Stimulated activated CD8-positive, alpha-beta memory T cell treated with anti-CD3 and anti-CD28 coated beads, Interleukin-15, amount 100 ng/mL, for 48 hours (primary cell): ENCODE measurements around the gene TH.
"Not testable (repeated sequence)": the region's sequence is repeated elsewhere in the genome, so short reads cannot be mapped to it uniquely, and the experiment has no call there.

Experiments used
- DNase-seq, 2 donors: peaks; one replicate each; pipeline ENCODE4 v3.0.0-alpha.2; 2020; ENCODE audit warnings: low read depth in 2 of 2

Gene TH

DNA sequence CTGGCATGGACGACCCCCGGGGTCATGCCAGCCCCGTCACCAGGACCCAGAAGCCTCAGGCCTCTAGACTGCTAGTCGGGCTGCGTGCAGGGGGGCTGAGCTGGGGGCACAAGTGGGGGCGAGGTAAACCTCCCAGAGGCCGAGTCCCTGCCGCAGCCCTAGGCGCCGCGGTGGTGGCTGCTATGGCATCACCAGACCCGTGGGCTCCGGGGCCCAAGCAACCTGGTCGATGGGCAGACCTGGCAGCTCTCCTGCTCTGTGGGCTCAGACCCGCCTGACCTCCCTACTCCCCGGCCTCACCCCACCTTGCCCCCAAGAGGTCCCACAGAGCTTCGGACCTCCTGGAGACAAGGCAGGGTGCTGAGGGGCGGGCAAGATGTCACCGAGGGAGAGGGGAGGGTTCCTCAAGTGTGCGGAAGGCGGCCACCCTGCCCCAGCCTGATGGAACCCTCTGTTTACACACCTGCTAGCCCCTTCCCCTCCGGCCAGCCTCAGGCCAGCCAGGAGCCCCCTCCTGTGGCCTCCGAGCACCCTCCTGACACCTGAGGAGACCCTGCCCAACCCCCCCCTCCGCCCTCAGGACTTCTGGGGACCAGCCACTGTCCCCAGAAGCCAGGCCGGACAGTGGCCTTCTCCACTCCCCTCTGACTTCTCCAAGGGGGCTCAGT lies 41.8 kb downstream of the TH start:
- no peak for DNase-seq

DNA sequence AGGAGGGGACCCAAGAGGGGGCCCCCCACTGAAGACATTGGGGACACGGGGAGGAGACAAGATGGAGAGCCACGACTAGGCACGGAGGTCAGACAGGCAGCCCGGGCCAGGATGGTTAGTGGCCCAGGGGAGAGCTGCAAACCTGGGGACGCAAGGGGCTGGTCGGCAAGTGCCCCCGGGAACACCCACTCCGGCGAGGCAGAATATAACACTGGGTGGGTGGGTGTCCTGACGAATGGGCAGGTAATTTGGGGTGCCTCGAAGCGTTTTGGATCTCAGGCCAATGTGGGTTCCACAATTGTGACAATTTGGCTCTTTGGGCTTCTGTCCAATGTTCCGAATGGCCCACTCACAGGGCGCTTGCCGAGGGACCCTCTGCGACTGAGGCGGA lies 42.3 kb downstream of the TH start:
- DNase-seq = no peak

DNA sequence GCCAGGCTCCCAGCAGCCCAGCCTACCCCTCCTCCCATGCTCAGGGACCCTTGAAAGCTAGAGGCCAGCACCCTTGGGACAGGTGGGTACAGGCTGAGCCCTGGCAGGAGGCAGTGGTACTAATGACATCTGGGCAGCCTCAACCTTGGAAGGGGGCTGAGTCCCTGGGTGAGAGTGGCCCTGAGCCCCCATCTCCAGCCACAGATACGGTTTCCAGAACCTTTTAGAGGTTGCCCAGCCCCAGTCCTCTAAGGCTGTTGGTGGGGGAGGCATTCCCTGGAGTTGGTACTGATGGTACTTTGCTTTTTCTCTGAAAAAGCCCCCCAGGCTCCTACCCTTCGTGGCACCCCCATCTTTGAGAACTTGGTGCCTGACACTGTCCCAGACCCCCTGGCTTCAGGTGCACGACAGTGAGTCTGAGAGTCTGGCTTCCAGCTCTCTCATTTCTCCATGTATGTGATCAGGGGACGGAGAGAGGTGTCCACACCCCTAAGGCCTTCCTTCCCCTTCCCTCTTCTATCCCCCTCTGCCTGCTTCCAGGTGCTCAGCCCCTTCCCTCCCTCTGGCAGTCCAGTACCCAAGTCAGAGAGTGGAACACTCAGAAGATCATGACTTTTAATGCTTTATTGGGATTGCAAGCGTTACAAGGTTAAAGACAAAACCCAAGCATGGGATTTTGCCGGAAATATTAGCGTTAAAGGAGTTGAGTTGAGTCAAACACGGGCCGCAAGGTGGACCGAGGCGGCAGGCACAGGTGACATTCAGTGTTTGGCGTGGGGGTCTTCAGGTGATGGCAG lies 42.9 kb downstream of the TH start:
- no peak for DNase-seq

DNA sequence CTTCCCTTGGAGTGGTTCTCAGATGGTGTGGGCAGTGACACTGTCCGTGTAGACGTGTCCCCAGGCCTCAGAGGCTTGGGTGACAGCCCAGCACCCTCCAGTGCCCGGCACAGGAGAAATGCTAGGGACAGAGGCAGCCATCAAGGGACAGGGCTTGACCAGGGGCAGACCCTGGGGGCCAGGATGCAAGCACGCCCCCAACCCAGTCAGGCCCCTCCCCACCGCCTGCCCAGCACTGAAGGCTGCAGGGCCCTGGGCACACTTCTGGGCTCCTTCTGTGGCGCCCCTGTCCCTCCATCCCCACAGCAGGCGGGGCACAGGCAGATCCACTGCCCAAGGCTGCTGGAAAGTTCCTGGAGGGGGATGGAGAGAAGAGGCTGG lies 43.5 kb downstream of the TH start:
- DNase-seq = no peak

- DNase-seq = no peak
These were observed 44.0 kb downstream of the TH start for GRCh38 chr11:2127482-2128129.

- no peak for DNase-seq
These were observed 45.0 kb downstream of the TH start for GRCh38 chr11:2126520-2127085.

GRCh38 chr11:2124736-2125484 lies 46.7 kb downstream of the TH start:
- not testable (repeated sequence) for DNase-seq

DNA sequence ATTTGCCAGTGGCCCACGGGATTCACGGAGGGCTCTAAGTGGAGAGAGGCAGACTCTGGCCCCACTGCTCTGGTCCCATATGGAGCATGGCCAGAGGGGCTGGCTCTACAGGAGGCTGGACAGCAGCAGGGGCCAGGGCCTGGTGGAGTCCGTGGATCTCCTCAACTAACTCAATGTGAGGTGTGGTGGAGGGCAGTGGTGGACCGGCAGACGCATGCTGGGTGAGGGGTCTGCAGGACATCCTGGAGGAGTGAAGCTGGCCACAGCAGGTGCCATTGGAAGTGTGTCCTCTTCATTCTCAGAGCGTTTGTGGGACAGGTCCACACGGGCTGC lies 48.0 kb downstream of the TH start:
- DNase-seq = no peak

DNA sequence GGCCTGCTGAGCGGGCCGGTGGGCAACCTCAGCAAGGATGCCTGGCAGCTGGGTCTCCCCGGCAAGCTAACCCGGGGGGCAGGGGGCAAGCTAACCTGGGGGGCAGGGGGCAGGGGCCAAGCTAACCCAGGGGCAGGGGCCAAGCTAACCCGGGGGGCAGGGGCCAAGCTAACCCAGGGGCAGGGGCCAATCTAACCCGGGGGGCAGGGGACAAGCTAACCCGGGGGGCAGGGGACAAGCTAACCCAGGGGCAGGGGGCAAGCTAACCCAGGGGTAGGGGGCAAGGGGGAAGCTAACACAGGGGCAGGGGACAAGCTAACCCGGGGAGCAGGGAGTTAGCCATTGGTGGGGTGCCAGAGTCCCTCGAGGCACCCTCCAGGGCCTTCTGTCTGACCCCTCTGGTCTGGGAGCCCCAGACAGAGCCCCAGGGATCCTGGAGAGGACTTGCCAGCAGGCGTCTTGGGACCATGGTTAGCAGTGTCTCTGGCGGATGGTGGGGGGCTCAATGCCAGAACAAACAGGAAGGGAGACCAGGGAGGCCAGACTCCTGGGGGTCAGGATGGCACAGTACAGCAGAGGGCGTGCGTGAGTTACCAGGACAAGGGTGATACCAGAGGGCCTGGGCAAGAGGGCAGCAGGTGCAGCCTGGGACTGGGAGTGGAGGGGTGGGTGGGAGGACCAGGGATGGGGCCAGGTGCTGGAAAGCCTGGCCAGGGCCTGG lies 48.5 kb downstream of the TH start:
- DNase-seq = no peak

DNA sequence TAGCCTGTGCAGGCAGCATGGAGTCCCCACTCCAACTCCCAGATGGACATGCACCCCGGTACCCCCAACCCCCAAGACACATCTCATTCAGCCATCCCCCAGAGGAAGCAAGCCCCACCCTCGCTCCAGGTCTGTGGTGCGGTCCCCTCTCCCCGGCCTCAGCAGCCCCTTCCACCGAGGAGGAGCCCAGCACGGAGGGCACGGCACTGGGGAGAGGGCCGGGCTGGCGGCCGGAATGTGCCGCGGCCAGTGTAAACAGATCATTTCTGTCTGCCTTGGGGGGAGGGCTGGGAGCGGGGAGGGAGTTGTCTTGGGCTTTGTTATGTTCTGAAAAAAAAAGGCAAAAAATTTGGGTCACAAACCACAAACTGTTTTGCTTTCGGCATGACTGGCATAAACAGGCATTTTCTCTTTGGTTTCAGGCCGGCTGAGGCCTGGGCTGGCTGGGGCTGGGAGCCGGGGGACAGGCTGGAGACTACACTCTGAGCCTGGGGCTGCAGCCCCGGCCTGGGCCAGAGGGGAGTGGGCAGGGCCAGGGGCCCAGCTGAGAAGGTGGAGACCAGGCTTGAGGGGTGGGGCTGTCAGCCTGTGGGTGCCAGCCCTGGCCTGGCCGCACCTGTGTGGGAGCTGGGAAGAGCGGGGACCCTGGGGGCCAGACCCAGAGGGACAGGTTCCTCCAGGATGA lies 49.3 kb downstream of the TH start:
- DNase-seq = no peak

DNA sequence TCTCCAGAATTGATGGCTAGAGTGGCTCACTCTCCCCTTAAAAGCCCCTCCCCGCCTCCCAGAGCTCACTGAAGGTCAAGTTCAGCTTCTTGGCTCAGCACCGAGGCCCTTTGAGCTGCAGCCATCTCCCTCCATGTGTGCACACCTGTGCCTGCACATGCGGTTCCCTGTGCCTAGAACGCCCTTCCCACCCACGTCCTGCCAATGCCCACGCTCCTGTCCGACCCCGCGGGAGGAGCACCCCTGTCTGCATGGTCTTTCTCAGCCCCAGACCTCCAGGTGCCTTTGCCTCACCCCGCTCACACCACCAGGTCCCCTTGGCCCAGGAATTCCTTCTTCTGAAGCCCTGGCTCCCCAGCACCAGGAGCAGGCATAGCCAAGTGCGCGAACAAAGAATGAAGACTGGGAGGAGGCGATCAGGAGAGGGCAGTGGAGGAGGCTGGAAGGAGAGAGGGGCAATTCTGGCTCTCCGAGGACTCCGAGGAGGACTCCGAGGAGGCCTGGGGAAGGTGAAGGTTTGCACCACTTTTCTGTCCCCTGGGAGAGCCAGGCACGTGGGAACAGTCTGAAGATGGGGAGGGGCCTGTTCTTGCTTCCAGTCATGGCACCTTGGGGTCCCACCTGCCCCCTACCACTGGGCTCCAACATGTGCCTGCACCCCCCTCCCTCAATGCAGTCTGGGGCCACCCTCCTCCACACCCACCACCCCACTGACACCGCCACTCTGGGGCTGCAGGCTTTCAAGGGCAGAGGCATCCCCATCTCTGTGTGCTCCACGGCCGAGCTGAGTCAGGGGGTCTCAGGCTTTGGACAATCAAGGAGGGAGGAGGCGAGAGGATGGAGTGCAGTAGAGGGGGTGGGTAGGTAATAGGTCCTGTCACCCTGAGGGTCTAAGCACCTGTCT lies 50.1 kb downstream of the TH start:
- DNase-seq = no peak

DNA sequence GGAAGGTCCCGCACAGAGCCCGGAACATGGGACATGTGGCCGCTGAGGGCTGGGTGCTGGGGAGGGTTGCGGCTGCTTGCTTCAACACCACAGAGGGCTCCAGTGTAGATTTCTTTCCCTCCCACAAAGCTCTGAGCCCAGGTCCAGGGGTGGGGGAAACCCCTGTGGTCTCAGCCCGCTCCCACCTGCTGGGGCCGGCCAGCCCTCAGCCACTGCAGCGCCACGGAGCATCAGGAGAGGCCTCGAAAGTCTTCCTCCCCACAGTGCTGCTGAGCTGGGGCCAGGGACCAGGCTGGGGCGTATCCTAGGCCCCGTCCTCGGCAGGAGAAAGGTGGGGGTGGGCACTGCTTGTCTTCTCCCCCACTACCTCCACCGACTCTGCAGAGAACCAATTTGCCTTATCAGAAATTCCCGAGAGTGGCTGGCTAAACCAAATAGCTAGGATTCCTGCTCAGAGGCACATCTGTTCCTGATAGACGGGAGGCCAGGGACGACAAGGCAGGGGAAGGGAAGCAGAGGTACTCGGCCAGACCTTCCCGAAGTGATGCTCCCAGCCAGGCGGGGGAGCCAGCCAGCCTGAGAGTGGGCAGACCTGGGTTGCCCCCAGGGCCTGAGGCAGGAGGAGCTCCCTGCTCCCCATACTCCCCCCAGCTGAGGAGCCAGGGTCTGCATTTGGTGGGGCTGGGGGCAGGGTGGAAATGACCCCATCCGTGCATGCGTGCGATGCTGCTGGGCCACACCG lies 51.1 kb downstream of the TH start:
- DNase-seq = no peak

GRCh38 chr11:2118677-2119076 lies 52.9 kb downstream of the TH start:
- DNase-seq = no peak

DNA sequence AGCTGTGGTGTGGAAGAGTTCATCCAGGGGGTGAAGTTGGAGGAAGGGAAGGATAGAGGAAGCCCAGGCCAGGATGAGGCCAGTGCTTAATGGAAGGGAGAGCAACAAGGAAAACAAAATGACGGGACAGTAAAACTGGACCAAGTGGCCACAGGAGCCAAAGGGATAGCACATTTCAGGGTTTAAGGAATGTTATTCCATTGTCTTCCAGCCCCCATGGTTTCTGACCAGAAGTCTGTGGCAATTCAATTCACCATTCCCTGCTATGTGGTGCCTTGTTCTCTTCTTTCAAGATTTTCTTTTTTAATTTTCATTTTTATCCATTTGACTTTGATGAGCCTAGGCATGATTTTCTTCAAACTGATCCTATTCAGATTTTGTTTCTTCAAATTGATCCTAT lies 54.9 kb downstream of the TH start:
- no peak for DNase-seq

DNA sequence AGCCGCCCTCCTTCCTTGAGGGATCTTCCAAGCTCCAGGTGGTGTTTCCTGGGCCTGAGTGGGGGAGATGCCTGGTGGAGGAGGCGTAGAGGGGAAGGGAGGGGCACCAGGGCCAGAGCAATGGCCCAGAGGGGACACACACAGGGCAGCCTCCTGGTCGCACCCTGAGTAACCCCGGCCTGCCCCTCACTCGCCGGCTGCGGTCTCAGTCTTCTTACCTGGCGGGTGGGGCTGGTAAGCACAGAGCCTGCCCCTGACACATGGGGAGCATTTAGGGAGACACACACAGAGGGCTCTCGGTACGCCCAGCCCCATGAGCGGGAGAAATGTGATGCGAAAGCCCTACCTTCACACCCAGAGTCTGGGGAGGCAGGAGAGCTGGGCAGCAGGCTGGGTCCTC lies 56.3 kb downstream of the TH start:
- DNase-seq = no peak

GRCh38 chr11:2114430-2115241 lies 57.0 kb downstream of the TH start:
- no peak for DNase-seq
